HG02885 (cell line): ENCODE data around the gene ACP6.
"Not testable (repeated sequence)": the region's sequence is repeated elsewhere in the genome, so short reads cannot be mapped to it uniquely, and the experiment has no call there.

Experiments used
- ATAC-seq: cut with Tn5 transposase; IDR thresholded peaks from one replicate; pipeline ENCODE4 v1.9.1; 2021; ENCODE audit warnings: mild to moderate bottlenecking; ENCODE audit not compliant: unreplicated experiment, poor library complexity

ACP6 gene

GRCh38 chr1:147624529-147624928 is 45.8 kb downstream of the ACP6 start:
- ATAC-seq, result no peak

DNA sequence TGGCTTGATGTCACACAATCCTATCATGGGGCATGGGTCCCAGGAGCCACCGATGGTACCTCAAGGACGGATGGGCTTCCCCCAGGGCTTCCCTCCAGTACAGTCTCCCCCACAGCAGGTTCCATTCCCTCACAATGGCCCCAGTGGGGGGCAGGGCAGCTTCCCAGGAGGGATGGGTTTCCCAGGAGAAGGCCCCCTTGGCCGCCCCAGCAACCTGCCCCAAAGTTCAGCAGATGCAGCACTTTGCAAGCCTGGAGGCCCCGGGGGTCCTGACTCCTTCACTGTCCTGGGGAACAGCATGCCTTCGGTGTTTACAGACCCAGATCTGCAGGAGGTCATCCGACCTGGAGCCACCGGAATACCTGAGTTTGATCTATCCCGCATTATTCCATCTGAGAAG is 46.3 kb downstream of the ACP6 start:
- no peak for ATAC-seq

GRCh38 chr1:147622731-147623130 is 47.6 kb downstream of the ACP6 start:
- no peak for ATAC-seq

DNA sequence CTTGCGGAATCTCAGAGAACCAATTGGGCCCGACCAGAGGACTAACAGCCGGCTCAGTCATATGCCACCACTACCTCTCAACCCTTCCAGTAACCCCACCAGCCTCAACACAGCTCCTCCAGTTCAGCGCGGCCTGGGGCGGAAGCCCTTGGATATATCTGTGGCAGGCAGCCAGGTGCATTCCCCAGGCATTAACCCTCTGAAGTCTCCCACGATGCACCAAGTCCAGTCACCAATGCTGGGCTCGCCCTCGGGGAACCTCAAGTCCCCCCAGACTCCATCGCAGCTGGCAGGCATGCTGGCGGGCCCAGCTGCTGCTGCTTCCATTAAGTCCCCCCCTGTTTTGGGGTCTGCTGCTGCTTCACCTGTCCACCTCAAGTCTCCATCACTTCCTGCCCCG is 49.8 kb downstream of the ACP6 start:
- ATAC-seq, result no peak

DNA sequence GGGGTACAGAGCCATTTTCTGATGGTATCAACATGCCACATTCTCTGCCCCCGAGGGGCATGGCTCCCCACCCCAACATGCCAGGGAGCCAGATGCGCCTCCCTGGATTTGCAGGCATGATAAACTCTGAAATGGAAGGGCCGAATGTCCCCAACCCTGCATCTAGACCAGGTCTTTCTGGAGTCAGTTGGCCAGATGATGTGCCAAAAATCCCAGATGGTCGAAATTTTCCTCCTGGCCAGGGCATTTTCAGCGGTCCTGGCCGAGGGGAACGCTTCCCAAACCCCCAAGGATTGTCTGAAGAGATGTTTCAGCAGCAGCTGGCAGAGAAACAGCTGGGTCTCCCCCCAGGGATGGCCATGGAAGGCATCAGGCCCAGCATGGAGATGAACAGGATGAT is 50.6 kb downstream of the ACP6 start:
- ATAC-seq, result no peak

GRCh38 chr1:147618771-147619170 is 51.6 kb downstream of the ACP6 start:
- ATAC-seq, result no peak

DNA sequence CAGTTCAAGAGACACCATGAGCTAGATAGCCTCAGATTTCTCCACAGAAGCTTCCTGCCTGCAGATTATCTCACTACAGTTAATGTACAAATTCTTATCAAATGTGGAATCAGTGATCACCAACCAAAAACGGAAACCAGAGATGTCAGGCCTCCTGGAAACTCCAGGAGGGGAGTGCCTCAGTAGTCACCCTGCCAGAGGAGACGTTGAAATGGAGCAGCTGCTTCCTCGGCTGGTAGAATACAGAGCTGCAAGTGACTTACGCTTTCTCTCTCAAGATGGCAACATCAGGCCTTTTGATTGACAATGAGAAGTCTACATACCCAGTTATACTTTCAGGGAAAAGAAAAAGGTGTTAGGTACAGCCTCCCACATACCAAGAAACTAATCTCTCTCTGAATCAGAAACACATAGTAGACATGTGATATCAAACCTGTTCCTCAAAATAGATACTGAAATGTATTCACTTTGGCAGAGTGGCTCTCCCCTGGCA is 52.2 kb downstream of the ACP6 start:
- no peak for ATAC-seq

- ATAC-seq, result not testable (repeated sequence)
Observed at GRCh38 chr1:147614966-147615365, 55.4 kb downstream of the ACP6 start.

DNA sequence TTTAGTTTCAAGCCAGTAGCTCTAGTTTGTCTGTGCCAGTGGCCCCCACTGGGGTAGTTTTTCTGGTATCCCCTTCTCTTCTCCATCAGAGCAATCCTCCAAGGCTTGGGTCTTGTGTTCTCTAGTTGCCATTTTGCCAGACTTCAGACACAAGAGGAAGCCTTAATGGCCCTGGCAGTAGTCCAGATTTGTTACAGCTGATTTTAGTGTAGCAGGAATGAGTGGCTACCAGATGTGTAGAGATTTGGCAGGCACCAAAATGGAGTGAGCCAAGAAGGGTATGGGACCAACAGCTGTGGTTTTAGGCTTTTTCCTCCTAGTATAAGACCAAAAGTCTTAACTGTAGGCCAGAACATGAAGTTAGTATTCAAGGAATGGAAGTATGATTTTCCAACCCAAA is 56.8 kb downstream of the ACP6 start:
- ATAC-seq, result no peak

- no peak for ATAC-seq
Observed at GRCh38 chr1:147612366-147612765, 58.0 kb downstream of the ACP6 start.

- ATAC-seq, result no peak
Observed at GRCh38 chr1:147611586-147611985, 58.7 kb downstream of the ACP6 start.

- peak; percentile 88 for ATAC-seq
Observed at GRCh38 chr1:147611021-147611426, 59.3 kb downstream of the ACP6 start.

DNA sequence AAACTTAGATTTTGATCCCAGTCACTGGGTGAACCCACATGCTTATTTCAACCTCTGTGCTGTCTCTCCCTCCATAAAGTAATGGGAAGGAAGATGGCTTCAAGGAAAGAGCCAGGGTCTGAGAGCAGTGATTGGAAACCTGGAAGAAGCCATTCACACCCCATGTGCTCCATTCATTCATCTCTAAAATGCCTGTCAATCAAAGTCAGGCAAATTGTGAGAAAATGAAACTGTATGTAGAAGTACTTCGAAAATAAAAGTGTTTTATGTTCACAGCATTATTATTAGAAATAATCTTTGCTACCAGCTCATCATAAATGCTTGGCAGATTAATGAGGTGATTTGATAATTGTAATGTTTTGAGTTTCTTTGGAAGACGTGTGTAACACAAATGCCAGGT is 61.0 kb downstream of the ACP6 start:
- ATAC-seq, result no peak

DNA sequence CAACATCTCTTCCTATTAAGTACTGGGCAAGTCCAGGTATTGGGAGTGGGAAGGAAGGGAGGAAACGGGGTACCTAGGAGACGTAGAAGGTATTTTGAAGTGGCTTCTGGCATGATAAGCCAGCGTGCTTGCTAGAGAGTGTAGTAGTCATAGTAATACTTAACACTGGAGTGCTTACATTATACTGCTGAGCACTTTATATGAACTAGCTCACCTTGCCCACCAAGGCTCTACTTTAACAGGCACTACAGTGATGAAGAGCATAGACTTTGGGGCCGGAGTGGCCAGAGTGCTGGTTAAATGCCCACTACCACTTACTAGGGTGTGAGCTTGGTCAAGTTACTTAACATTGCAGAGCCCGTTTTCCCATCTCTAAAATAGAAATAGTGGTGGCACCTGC is 61.7 kb downstream of the ACP6 start:
- no peak for ATAC-seq

DNA sequence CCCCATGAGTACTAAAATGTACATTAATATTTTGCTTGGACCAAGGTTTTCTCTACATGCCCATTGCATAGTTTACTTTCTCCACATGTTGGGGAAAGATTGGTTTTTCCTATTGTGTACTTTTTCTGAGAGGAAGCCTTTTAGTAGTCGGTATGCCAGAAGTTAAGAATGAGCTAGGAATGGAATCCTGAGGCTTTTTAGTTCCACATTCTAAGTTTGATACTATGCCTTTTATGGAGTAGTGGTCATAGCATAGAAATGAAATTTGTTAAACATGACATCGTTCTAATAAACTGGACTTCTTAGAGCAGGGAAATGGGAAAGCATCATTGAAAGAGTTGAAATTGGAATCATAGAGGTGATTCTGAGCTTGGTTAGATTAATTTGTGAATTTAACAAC is 64.7 kb downstream of the ACP6 start:
- ATAC-seq, result no peak

GRCh38 chr1:147603986-147604385 is 66.3 kb downstream of the ACP6 start:
- ATAC-seq, result no peak

- no peak for ATAC-seq
Observed at GRCh38 chr1:147600119-147601111, 69.9 kb downstream of the ACP6 start.

GRCh38 chr1:147599362-147600118 is 70.8 kb downstream of the ACP6 start:
- ATAC-seq, result peak; percentile 81

DNA sequence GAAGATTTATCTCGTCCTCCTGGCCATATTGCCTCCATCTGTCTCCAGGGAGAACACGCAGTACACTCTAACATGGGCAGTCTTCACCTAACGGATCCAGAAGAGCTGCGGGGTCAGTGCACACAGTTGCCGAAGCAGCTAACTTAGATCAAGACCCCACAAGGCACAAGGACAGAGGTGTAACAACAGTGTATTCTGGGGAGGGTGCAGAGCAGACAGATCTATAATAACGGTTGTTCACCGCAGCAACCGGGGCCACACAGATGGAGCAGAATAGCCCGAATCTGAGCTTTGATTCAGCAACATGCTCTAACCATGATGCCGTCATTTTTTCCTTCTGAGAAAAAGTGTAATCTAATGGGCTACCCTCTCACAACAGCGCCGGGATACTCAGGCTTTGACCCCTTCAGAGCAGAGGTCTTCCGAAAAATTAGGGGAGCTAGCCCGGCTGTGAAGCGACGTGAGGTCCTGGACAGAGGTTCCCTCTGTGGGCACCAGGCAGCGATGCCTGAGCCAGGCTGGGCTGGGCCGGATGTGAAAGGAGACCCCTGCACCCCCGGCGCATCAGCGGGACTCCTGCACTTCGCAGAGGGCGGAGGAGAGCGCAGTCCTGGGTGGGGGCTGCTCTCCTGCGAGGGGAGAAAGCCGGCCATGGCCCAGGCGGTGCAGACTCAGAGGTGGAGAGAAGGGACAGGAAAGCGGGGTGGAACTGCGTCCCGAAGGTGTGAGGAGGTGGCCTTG is 71.5 kb downstream of the ACP6 start:
- peak; percentile 11 for ATAC-seq

GRCh38 chr1:147597010-147597409 is 73.3 kb downstream of the ACP6 start:
- ATAC-seq, result no peak
